WTC11 (cell line): Measurements from ENCODE around the gene NRBF2. TPM values are rescaled to one million over a fixed set of nuclear protein-coding genes. Genes with fewer than 3 reads are reported as not detected.

Experiments used
- ATAC-seq: fragments of 200-7000 bp; cut with Tn5 transposase; 2 replicates; pipeline ENCODE4 v1.10.0; 2021; ENCODE audit warnings: mild to moderate bottlenecking, moderate library complexity
- CTCF ChIA-PET: fragments of 300-600 bp; sonication (Branson Sonifier 250); formaldehyde crosslinking; loops from one replicate; lab custom pipeline; 2021; ENCODE audit warnings: antibody characterized with exemption; lab: Charles Lee
- POLR2A ChIA-PET: fragments of 350-600 bp; sonication (Branson Sonifier 250); formaldehyde crosslinking; loops from one replicate; lab custom pipeline; 2021; ENCODE audit warnings: antibody characterized with exemption; lab: Charles Lee
- DNase-seq: peaks from one replicate; pipeline ENCODE4 v3.0.0; 2021; ENCODE audit warnings: low spot score
- H3K27ac Mint-ChIP-seq: 2 replicates; pipeline ENCODE4 v1.8.0; 2021; ENCODE audit warnings: mixed read lengths
- H3K27me3 Mint-ChIP-seq: 2 replicates; pipeline ENCODE4 v1.8.0; 2021; ENCODE audit warnings: low read depth, mild to moderate bottlenecking, moderate library complexity, mixed read lengths
- H3K36me3 Mint-ChIP-seq: 2 replicates; pipeline ENCODE4 v1.8.0; 2021; ENCODE audit warnings: mixed read lengths
- H3K4me1 Mint-ChIP-seq: 2 replicates; pipeline ENCODE4 v1.8.0; 2022; ENCODE audit warnings: mixed read lengths
- H3K4me3 Mint-ChIP-seq: 2 replicates; pipeline ENCODE4 v1.8.0; 2021; ENCODE audit warnings: mild to moderate bottlenecking, moderate library complexity, mixed read lengths
- H3K9me3 Mint-ChIP-seq: 2 replicates; pipeline ENCODE4 v1.8.0; 2021; ENCODE audit warnings: mixed read lengths
- ARID4B ChIP-seq: sonication (generic); formaldehyde crosslinking; IDR thresholded peaks from 2 replicates; pipeline ENCODE4 v1.8.0; 2023; ENCODE audit warnings: missing genetic modification reagents, mild to moderate bottlenecking, borderline replicate concordance
- ERG ChIP-seq: fragments of 250-450 bp; sonication (Bioruptor Pico); IDR thresholded peaks from 2 replicates; pipeline ENCODE4 v1.8.0; 2021; ENCODE audit warnings: mild to moderate bottlenecking
- ESRRA ChIP-seq: sonication (generic); formaldehyde crosslinking; IDR thresholded peaks from 2 replicates; pipeline ENCODE4 v1.8.1; 2022; ENCODE audit warnings: mild to moderate bottlenecking, missing genetic modification reagents, borderline replicate concordance
- GABPB1 ChIP-seq: sonication (generic); formaldehyde crosslinking; IDR thresholded peaks from 2 replicates; pipeline ENCODE4 v1.8.1; 2023; ENCODE audit warnings: mild to moderate bottlenecking, missing genetic modification reagents
- GTF2I ChIP-seq: fragments of 250-450 bp; sonication (Bioruptor Pico); conservative IDR thresholded peaks from 2 replicates; pipeline ENCODE4 v1.4.0; 2021; ENCODE audit warnings: mild to moderate bottlenecking
- JAZF1 ChIP-seq: fragments of 250-450 bp; sonication (Bioruptor Pico); IDR thresholded peaks from 2 replicates; pipeline ENCODE4 v1.9.0; 2021; ENCODE audit warnings: moderate library complexity, mild to moderate bottlenecking, inconsistent platforms
- MXD4 ChIP-seq: fragments of 250-450 bp; sonication (Bioruptor Pico); IDR thresholded peaks from 2 replicates; pipeline ENCODE4 v1.8.0; 2021; ENCODE audit warnings: mild to moderate bottlenecking, moderate library complexity, borderline replicate concordance
- RORB ChIP-seq: fragments of 250-450 bp; sonication (Bioruptor Pico); IDR thresholded peaks from 2 replicates; pipeline ENCODE4 v1.9.0; 2021; ENCODE audit warnings: mild to moderate bottlenecking
- SP1 ChIP-seq: sonication (generic); formaldehyde crosslinking; conservative IDR thresholded peaks from 2 replicates; pipeline ENCODE4 v1.8.1; 2022; ENCODE audit warnings: missing genetic modification reagents
- STAT6 ChIP-seq: sonication (generic); formaldehyde crosslinking; conservative IDR thresholded peaks from 2 replicates; pipeline ENCODE4 v1.8.1; 2023; ENCODE audit warnings: mild to moderate bottlenecking, low read depth, missing genetic modification reagents, moderate library complexity
- ZBTB21 ChIP-seq: sonication (generic); formaldehyde crosslinking; IDR thresholded peaks from 2 replicates; pipeline ENCODE4 v1.8.1; 2023; ENCODE audit warnings: mild to moderate bottlenecking, missing genetic modification reagents, borderline replicate concordance
- ZBTB43 ChIP-seq: sonication (generic); formaldehyde crosslinking; IDR thresholded peaks from 2 replicates; pipeline ENCODE4 v1.8.1; 2023; ENCODE audit warnings: mild to moderate bottlenecking, missing genetic modification reagents
- ZMAT4 ChIP-seq: fragments of 250-450 bp; sonication (Bioruptor Pico); IDR thresholded peaks from 2 replicates; pipeline ENCODE4 v1.9.0; 2021; ENCODE audit warnings: mild to moderate bottlenecking
- ZNF219 ChIP-seq: sonication (generic); formaldehyde crosslinking; IDR thresholded peaks from 2 replicates; pipeline ENCODE4 v1.8.0; 2023; ENCODE audit warnings: missing genetic modification reagents, mild to moderate bottlenecking, borderline replicate concordance
- ZNF317 ChIP-seq: sonication (generic); formaldehyde crosslinking; IDR thresholded peaks from 2 replicates; pipeline ENCODE4 v1.8.1; 2023; ENCODE audit warnings: low read depth, mild to moderate bottlenecking, moderate library complexity, missing genetic modification reagents, borderline replicate concordance
- ZNF396 ChIP-seq: fragments of 250-450 bp; sonication (Bioruptor Pico); IDR thresholded peaks from 2 replicates; pipeline ENCODE4 v1.8.0; 2021; ENCODE audit warnings: mild to moderate bottlenecking, moderate library complexity, borderline replicate concordance
- ZNF423 ChIP-seq: fragments of 250-450 bp; sonication (Bioruptor Pico); IDR thresholded peaks from 2 replicates; pipeline ENCODE4 v2.1.2; 2022; ENCODE audit warnings: mild to moderate bottlenecking, moderate library complexity
- ZNF512 ChIP-seq: sonication (generic); formaldehyde crosslinking; IDR thresholded peaks from 2 replicates; pipeline ENCODE4 v1.8.1; 2022; ENCODE audit warnings: missing genetic modification reagents, borderline replicate concordance
- total RNA-seq: library from RNA; stranded (reverse); gene quantifications from 3 replicates; pipeline ENCODE4 v1.2.3, GENCODE V29; 2021

The NRBF2 gene
- total RNA-seq, 1 experiment from 2014 or later, result 25.9 TPM

- Mint-ChIP-seq H3K27ac (no peak overlapping the region), H3K27me3 (no peaks in the 10 kb centered on the region), H3K9me3 (peaks cover 8% of the 10 kb centered on the region), H3K4me1 (peaks cover 17% of the 10 kb centered on the region), H3K36me3 (no peaks in the 10 kb centered on the region), H3K4me3 (no peak overlapping the region)
- ChIA-PET POLR2A (no interaction called here), CTCF (interaction anchor here (0.7 kb wide), 1 partner anchor 56 kb away, joined by 3 read pairs; no protein-coding TSS in a partner anchor)
- ATAC-seq (no peak), DNase-seq (no peak)
- TF ChIP-seq ESRRA (CRISPR knock-in tag) (no peak), GABPB1 (no peak), ZMAT4 (CRISPR knock-in tag) (no peak), ZNF317 (CRISPR knock-in tag) (no peak), GTF2I (no peak), ZNF423 (CRISPR knock-in tag) (no peak), ZBTB43 (no peak), ZBTB21 (no peak)
Measured at GRCh38 chr10:63107943-63108437, 25.1 kb upstream of the NRBF2 start.

- CTCF ChIA-PET, result no interaction called here
- Mint-ChIP-seq H3K4me1 (peaks cover 7% of the 10 kb centered on the region), H3K27me3 (no peaks in the 10 kb centered on the region), H3K27ac (no peak overlapping the region), H3K4me3 (no peak overlapping the region), H3K9me3 (peaks cover 8% of the 10 kb centered on the region), H3K36me3 (no peaks in the 10 kb centered on the region)
- TF ChIP-seq ERG (CRISPR knock-in tag) (no peak), ARID4B (CRISPR knock-in tag) (no peak), ZNF219 (CRISPR knock-in tag) (no peak), ZNF396 (CRISPR knock-in tag) (no peak), RORB (CRISPR knock-in tag) (no peak), STAT6 (CRISPR knock-in tag) (no peak), JAZF1 (no peak), ZNF512 (no peak), SP1 (CRISPR knock-in tag) (no peak), MXD4 (no peak)
- no peak for ATAC-seq
- no peak for DNase-seq
- POLR2A ChIA-PET, result no interaction called here
Measured at GRCh38 chr10:63110940-63111339, 22.2 kb upstream of the NRBF2 start.
